Central memory CD8-positive, alpha-beta T cell (primary cell): ENCODE results near the gene KIRREL3.

ENCODE experiments used
- ATAC-seq: fragments of 150-1000 bp; cut with Tn5 transposase; replicated peaks from 2 replicates; pipeline ENCODE4 v1.10.0; 2022; ENCODE audit warnings: mild to moderate bottlenecking, moderate FRiP score, moderate number of reproducible peaks; ENCODE audit not compliant: poor library complexity, severe bottlenecking; ENCODE audit errors: extremely low read depth
- DNase-seq, 2 donors: peaks; one replicate each; pipeline ENCODE4 v3.0.0; 2021; ENCODE audit warnings: low spot score in 2 of 2
- H3K27ac Mint-ChIP-seq: one replicate; pipeline ENCODE4 v1.8.0; 2022; ENCODE audit warnings: low read depth, mild to moderate bottlenecking, moderate library complexity, mixed read lengths
- H3K27me3 Mint-ChIP-seq: one replicate; pipeline ENCODE4 v1.8.0; 2022; ENCODE audit warnings: mixed read lengths
- H3K36me3 Mint-ChIP-seq: one replicate; pipeline ENCODE4 v1.8.0; 2022; ENCODE audit warnings: mild to moderate bottlenecking, moderate library complexity, mixed read lengths; ENCODE audit not compliant: insufficient read depth
- H3K4me1 Mint-ChIP-seq: one replicate; pipeline ENCODE4 v1.8.0; 2022; ENCODE audit warnings: mixed read lengths
- H3K4me3 Mint-ChIP-seq: one replicate; pipeline ENCODE4 v1.8.0; 2022; ENCODE audit warnings: mild to moderate bottlenecking, moderate library complexity, mixed read lengths
- H3K9me3 Mint-ChIP-seq: one replicate; pipeline ENCODE4 v1.8.0; 2022; ENCODE audit warnings: mixed read lengths

Gene KIRREL3

GRCh38 chr11:126658306-126659056 is 342.1 kb downstream of the KIRREL3 start:
- DNase-seq (no peak), ATAC-seq (no peak)
- no peaks in the 10 kb centered on the region for H3K36me3 Mint-ChIP-seq
- H3K27me3 Mint-ChIP-seq: peaks cover 45% of the 10 kb centered on the region
- no peaks in the 10 kb centered on the region for H3K9me3 Mint-ChIP-seq
- no peak overlapping the region for H3K27ac Mint-ChIP-seq
- no peaks in the 10 kb centered on the region for H3K4me1 Mint-ChIP-seq
- no peak overlapping the region for H3K4me3 Mint-ChIP-seq

GRCh38 chr11:126655807-126656128 is 344.8 kb downstream of the KIRREL3 start:
- peaks cover 52% of the 10 kb centered on the region for H3K27me3 Mint-ChIP-seq
- no peaks in the 10 kb centered on the region for H3K4me1 Mint-ChIP-seq
- H3K27ac Mint-ChIP-seq: no peak overlapping the region
- DNase-seq (no peak), ATAC-seq (no peak)
- H3K9me3 Mint-ChIP-seq: no peaks in the 10 kb centered on the region
- H3K36me3 Mint-ChIP-seq: no peaks in the 10 kb centered on the region
- H3K4me3 Mint-ChIP-seq: no peak overlapping the region

GRCh38 chr11:126654886-126655806 is 345.4 kb downstream of the KIRREL3 start:
- Mint-ChIP-seq H3K4me3 (no peak overlapping the region), H3K4me1 (no peaks in the 10 kb centered on the region), H3K27ac (no peak overlapping the region), H3K36me3 (no peaks in the 10 kb centered on the region), H3K27me3 (peaks cover 58% of the 10 kb centered on the region), H3K9me3 (no peaks in the 10 kb centered on the region)
- ATAC-seq: no peak
- DNase-seq: no peak

- no peak overlapping the region for H3K4me3 Mint-ChIP-seq
- H3K27me3 Mint-ChIP-seq: peaks cover 51% of the 10 kb centered on the region
- H3K9me3 Mint-ChIP-seq: peaks cover 3% of the 10 kb centered on the region
- no peaks in the 10 kb centered on the region for H3K36me3 Mint-ChIP-seq
- no peak for DNase-seq
- no peaks in the 10 kb centered on the region for H3K4me1 Mint-ChIP-seq
- no peak for ATAC-seq
- H3K27ac Mint-ChIP-seq: no peak overlapping the region
Observed at GRCh38 chr11:126653040-126653439, 347.5 kb downstream of the KIRREL3 start.

- DNase-seq (no peak), ATAC-seq (no peak)
- H3K27me3 Mint-ChIP-seq: peaks cover 13% of the 10 kb centered on the region
- H3K4me1 Mint-ChIP-seq: no peaks in the 10 kb centered on the region
- no peaks in the 10 kb centered on the region for H3K36me3 Mint-ChIP-seq
- H3K9me3 Mint-ChIP-seq: peaks cover 6% of the 10 kb centered on the region
- H3K4me3 Mint-ChIP-seq: no peak overlapping the region
- no peak overlapping the region for H3K27ac Mint-ChIP-seq
Observed at GRCh38 chr11:126647735-126648134, 352.8 kb downstream of the KIRREL3 start.

- ATAC-seq (no peak), DNase-seq (no peak)
- Mint-ChIP-seq H3K4me1 (no peaks in the 10 kb centered on the region), H3K27ac (no peak overlapping the region), H3K9me3 (peaks cover 6% of the 10 kb centered on the region), H3K4me3 (no peak overlapping the region), H3K36me3 (no peaks in the 10 kb centered on the region), H3K27me3 (peaks cover 11% of the 10 kb centered on the region)
Observed at GRCh38 chr11:126646701-126647557, 353.6 kb downstream of the KIRREL3 start.

GRCh38 chr11:126645186-126645585 is 355.4 kb downstream of the KIRREL3 start:
- no peak overlapping the region for H3K4me3 Mint-ChIP-seq
- H3K9me3 Mint-ChIP-seq: peaks cover 6% of the 10 kb centered on the region
- ATAC-seq (no peak), DNase-seq (no peak)
- H3K4me1 Mint-ChIP-seq: no peaks in the 10 kb centered on the region
- peaks cover 9% of the 10 kb centered on the region for H3K27me3 Mint-ChIP-seq
- no peaks in the 10 kb centered on the region for H3K36me3 Mint-ChIP-seq
- H3K27ac Mint-ChIP-seq: no peak overlapping the region

- DNase-seq (no peak), ATAC-seq (no peak)
- H3K4me1 Mint-ChIP-seq: no peaks in the 10 kb centered on the region
- H3K27ac Mint-ChIP-seq: no peak overlapping the region
- peaks cover 41% of the 10 kb centered on the region for H3K27me3 Mint-ChIP-seq
- no peak overlapping the region for H3K4me3 Mint-ChIP-seq
- H3K36me3 Mint-ChIP-seq: no peaks in the 10 kb centered on the region
- no peaks in the 10 kb centered on the region for H3K9me3 Mint-ChIP-seq
Observed at GRCh38 chr11:126640186-126640585, 360.4 kb downstream of the KIRREL3 start.

- no peaks in the 10 kb centered on the region for H3K4me1 Mint-ChIP-seq
Observed at GRCh38 chr11:126639692-126640091, 360.9 kb downstream of the KIRREL3 start.

GRCh38 chr11:126638648-126639047 is 361.9 kb downstream of the KIRREL3 start:
- no peaks in the 10 kb centered on the region for H3K36me3 Mint-ChIP-seq
- H3K27me3 Mint-ChIP-seq: peaks cover 50% of the 10 kb centered on the region
- ATAC-seq: no peak
- no peak overlapping the region for H3K27ac Mint-ChIP-seq
- H3K4me1 Mint-ChIP-seq: no peaks in the 10 kb centered on the region
- no peaks in the 10 kb centered on the region for H3K9me3 Mint-ChIP-seq
- DNase-seq: no peak
- no peak overlapping the region for H3K4me3 Mint-ChIP-seq

More at GRCh38 chr11:126639692-126640091, 360.9 kb downstream of the KIRREL3 start:
- no peak for DNase-seq
- H3K9me3 Mint-ChIP-seq: no peaks in the 10 kb centered on the region
- H3K27ac Mint-ChIP-seq: no peak overlapping the region
- no peak overlapping the region for H3K4me3 Mint-ChIP-seq
- no peaks in the 10 kb centered on the region for H3K36me3 Mint-ChIP-seq
- H3K27me3 Mint-ChIP-seq: peaks cover 41% of the 10 kb centered on the region
- no peak for ATAC-seq

- ATAC-seq (no peak), DNase-seq (no peak)
- H3K4me1 Mint-ChIP-seq: no peaks in the 10 kb centered on the region
- no peak overlapping the region for H3K27ac Mint-ChIP-seq
- H3K4me3 Mint-ChIP-seq: no peak overlapping the region
- no peaks in the 10 kb centered on the region for H3K9me3 Mint-ChIP-seq
- H3K27me3 Mint-ChIP-seq: peaks cover 50% of the 10 kb centered on the region
- H3K36me3 Mint-ChIP-seq: no peaks in the 10 kb centered on the region
Observed at GRCh38 chr11:126637795-126638175, 362.8 kb downstream of the KIRREL3 start.
